Gastroesophageal sphincter (tissue), 4 donors: ENCODE measurements around the gene ZNF496. TPM values are rescaled to one million over a fixed set of nuclear protein-coding genes. Genes with fewer than 3 reads are reported as not detected.
"Not testable (repeated sequence)": the region's sequence is repeated elsewhere in the genome, so short reads cannot be mapped to it uniquely, and the experiment has no call there.

Experiments
- ATAC-seq: fragments of 150-250 bp; one replicate; pipeline ENCODE4 v1.9.1; 2016; ENCODE audit warnings: mild to moderate bottlenecking, moderate library complexity
- H3K27ac ChIP-seq, 4 donors: fragments of 200-600 bp; sonication (generic) in 3 of 4; 1 replicate in 3 of 4; 2 replicates in 1 of 4; pipeline ENCODE4 v1.5.1; 2016 to 2019
- H3K27me3 ChIP-seq: fragments of 200-600 bp; sonication (generic); one replicate; pipeline ENCODE4 v1.5.1; 2019
- H3K36me3 ChIP-seq, 2 donors: fragments of 200-600 bp; sonication (generic); one replicate each; pipeline ENCODE4 v1.5.1; 2019; ENCODE audit warnings: control low read depth in 1 of 2
- H3K4me1 ChIP-seq, 3 donors: fragments of 200-600 bp; sonication (generic); 1 replicate in 2 of 3; 2 replicates in 1 of 3; pipeline ENCODE4 v1.5.1; 2016 to 2019; ENCODE audit warnings: control low read depth in 2 of 3
- H3K4me3 ChIP-seq, 2 donors: fragments of 200-600 bp; sonication (generic); one replicate each; pipeline ENCODE4 v1.5.1; 2019; ENCODE audit warnings: mild to moderate bottlenecking in 1 of 2, moderate library complexity in 1 of 2
- H3K9me3 ChIP-seq, 3 donors: fragments of 200-600 bp; sonication (generic); one replicate each; pipeline ENCODE4 v1.5.1; 2017 to 2019; ENCODE audit warnings: control low read depth in 2 of 3
- EP300 ChIP-seq: sonication (generic); formaldehyde crosslinking; IDR thresholded peaks from one replicate; pipeline ENCODE4 v1.6.1; 2017; ENCODE audit warnings: antibody characterized with exemption, mild to moderate bottlenecking
- POLR2A ChIP-seq, 2 donors: fragments of 450-650 bp; IDR thresholded peaks; one replicate each; pipeline ENCODE4 v1.6.1; 2017; ENCODE audit warnings: antibody characterized with exemption in 2 of 2, mild to moderate bottlenecking in 2 of 2, moderate library complexity in 1 of 2
- POLR2AphosphoS5 ChIP-seq: sonication (generic); formaldehyde crosslinking; IDR thresholded peaks from one replicate; pipeline ENCODE4 v1.6.1; 2017; ENCODE audit warnings: antibody characterized with exemption
- WGBS, 2 donors: methylation state at CpG; one replicate each; pipeline ENCODE4 v1.1.5; 2018; ENCODE audit warnings: low coverage in 1 of 2; 5-methylcytosine and 5-hydroxymethylcytosine counted together
- total RNA-seq, 4 donors: library from RNA; depleted of rRNA; stranded (reverse); fragments of >200 nt; gene quantifications; one replicate each; pipeline ENCODE4 v1.1.0, GENCODE V29; 2016
- TF ChIP-seq, protein P1 (sequence below), 4 experiments: fragments of 200-600 bp in 2 of 4; fragments of 450-650 bp in 2 of 4; sonication (generic) in 1 of 4; IDR thresholded peaks; one replicate each; pipeline ENCODE4 v1.5.1; 2017 to 2019; ENCODE audit warnings: antibody characterized with exemption in 4 of 4, mild to moderate bottlenecking in 2 of 4, moderate library complexity in 2 of 4

The ZNF496 gene
- total RNA-seq, 4 donors from 2014 or later: 27.2 to 44.8 (median 40.6) TPM

DNA sequence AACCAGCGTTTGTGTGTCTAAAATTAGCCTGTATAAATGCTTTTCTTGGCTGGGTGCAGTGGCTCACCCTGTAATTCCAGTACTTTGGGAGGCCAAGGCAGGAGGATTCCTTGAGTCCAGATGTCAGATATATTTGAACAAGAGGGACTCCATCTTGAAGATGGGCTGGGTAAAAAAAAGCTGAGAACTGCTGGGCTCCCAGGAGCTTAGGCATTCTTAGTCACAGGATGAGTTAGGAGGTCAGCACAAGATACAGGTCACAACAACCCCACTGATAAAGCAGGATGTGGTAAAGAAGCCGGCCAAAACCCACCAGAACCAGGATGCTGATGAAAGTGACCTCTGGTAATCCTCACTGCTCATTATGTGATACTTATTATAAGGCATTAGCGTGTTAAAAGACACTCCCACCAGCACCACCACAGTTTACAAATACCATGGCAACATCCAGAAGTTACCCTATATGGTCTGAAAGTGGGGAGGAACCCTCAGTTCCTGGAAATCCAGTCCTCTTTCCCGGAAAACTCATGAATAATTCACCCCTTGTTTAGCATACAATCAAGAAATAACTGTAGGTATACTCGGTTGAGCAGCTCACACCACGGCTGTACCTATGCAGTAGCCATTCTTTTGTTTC lies 36.2 kb upstream of the ZNF496 start:
- no peak for TF ChIP-seq POLR2AphosphoS5
- TF ChIP-seq EP300: no peak
- TF ChIP-seq, protein P1, sequence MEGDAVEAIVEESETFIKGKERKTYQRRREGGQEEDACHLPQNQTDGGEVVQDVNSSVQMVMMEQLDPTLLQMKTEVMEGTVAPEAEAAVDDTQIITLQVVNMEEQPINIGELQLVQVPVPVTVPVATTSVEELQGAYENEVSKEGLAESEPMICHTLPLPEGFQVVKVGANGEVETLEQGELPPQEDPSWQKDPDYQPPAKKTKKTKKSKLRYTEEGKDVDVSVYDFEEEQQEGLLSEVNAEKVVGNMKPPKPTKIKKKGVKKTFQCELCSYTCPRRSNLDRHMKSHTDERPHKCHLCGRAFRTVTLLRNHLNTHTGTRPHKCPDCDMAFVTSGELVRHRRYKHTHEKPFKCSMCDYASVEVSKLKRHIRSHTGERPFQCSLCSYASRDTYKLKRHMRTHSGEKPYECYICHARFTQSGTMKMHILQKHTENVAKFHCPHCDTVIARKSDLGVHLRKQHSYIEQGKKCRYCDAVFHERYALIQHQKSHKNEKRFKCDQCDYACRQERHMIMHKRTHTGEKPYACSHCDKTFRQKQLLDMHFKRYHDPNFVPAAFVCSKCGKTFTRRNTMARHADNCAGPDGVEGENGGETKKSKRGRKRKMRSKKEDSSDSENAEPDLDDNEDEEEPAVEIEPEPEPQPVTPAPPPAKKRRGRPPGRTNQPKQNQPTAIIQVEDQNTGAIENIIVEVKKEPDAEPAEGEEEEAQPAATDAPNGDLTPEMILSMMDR (IDR thresholded peaks at IDR 0.05): no peak
- peaks cover 0 to 5% (median 0%) of the 10 kb centered on the region in 3 donors for H3K4me1 ChIP-seq
- 54 to 59% methylated on average over 5 to 6 of the region's 6 CpGs for WGBS, 2 donors
- peaks cover 83% of the 10 kb centered on the region for H3K27me3 ChIP-seq
- H3K27ac ChIP-seq: no peak overlapping the region
- H3K36me3 ChIP-seq: no peaks in the 10 kb centered on the region
- ATAC-seq: no peak
- no peak overlapping the region for H3K4me3 ChIP-seq
- H3K9me3 ChIP-seq: no peaks in the 10 kb centered on the region

DNA sequence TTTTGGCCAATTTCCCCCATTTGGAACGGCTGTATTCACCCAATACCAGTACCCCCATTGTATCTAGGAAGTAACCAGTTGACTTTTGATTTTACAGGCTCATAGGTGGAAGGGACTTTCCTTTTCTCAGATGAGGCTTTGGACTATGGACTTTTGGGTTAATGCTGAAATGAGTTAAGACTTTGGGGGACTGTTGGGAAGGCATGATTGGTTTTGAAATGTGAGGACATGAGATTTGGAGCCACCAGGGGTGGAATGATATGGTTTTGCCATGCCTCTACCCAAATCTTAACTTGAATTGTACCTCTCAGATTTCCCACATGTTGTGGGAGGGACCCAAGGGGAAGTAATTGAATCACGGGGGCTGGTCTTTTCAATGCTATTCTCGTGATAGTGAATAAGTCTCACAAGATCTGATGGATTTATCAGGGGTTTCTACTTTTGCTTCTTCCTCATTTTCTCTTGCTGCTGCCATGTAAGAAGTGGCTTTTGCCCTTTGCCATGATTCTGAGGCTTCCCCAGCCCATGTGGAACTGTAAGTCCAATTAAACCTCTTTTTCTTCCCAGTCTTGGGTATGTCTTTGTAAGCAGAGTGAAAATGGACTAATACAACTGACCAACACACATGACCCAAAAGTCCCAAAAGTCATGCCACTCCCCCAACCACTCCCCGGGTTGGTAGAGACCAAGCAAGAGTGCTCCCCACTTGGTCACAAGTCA lies 35.4 kb upstream of the ZNF496 start:
- no peak for ATAC-seq
- Histone ChIP-seq H3K27me3 (peaks cover 78% of the 10 kb centered on the region), H3K9me3 (no peaks in the 10 kb centered on the region), H3K27ac (no peak overlapping the region), H3K4me1 (no peaks in the 10 kb centered on the region), H3K4me3 (no peak overlapping the region), H3K36me3 (no peaks in the 10 kb centered on the region)
- no peak for TF ChIP-seq POLR2AphosphoS5
- 68 to 90% methylated on average over 2 of the region's 4 CpGs for WGBS, 2 donors

DNA sequence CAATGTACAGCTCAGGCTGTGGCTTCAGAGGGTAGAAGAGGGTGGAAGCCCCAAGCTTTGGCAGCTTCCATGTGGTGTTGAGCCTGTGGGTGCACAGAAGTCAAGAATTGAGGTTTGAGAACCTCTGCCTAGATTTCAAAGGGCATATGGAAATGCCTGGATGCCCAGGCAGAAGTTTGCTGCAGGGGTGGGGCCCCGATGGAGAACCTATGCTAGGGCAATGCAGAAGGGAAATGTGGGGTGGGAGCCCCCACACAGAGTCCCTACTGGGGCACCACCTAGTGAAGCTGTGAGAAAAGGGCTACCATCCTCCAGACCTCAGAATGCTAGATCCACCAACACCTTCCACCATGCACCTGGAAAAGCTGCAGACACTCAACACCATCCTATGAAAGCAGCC lies 34.7 kb upstream of the ZNF496 start:
- not testable (repeated sequence) for H3K9me3 ChIP-seq, H3K4me1 ChIP-seq, H3K4me3 ChIP-seq, ATAC-seq, H3K27ac ChIP-seq, H3K36me3 ChIP-seq
- WGBS, 2 donors: 86% methylated on average over 1 of the region's 1 CpG; no CpG with 5 or more reads in 1 of the 2 donors
- peaks cover 70% of the 10 kb centered on the region for H3K27me3 ChIP-seq

DNA sequence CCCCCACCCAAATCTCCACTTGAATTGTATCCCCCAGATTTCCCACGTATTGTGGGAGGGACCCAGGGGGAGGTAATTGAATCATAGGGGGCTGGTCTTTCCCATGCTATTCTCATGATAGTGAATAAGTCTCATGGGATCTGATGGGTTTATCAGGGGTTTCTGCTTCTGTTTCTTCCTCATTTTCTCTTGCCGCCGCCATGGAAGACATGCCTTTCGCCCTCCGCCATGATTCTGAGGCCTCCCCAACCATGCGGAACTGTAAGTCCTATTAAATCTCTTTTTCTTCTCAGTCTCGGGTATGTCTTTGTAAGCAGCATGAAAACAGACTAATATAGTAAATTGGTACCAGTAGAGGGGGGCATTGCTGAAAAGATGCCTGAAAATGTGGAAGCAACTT lies 33.4 kb upstream of the ZNF496 start:
- no peak for ATAC-seq
- Histone ChIP-seq H3K36me3 (no peaks in the 10 kb centered on the region), H3K27me3 (peaks cover 60% of the 10 kb centered on the region), H3K9me3 (no peaks in the 10 kb centered on the region), H3K4me3 (no peak overlapping the region), H3K4me1 (peaks cover 0 to 9% (median 0%) of the 10 kb centered on the region in 3 donors), H3K27ac (no peak overlapping the region)
- no peak for TF ChIP-seq POLR2AphosphoS5
- TF ChIP-seq EP300: no peak
- TF ChIP-seq, protein P1 (IDR thresholded peaks at IDR 0.05): no peak
- no peak for TF ChIP-seq POLR2A (IDR thresholded peaks at IDR 0.05)
- 83% methylated on average over 5 of the region's 7 CpGs; no CpG with 5 or more reads in 1 of the 2 donors for WGBS, 2 donors

DNA sequence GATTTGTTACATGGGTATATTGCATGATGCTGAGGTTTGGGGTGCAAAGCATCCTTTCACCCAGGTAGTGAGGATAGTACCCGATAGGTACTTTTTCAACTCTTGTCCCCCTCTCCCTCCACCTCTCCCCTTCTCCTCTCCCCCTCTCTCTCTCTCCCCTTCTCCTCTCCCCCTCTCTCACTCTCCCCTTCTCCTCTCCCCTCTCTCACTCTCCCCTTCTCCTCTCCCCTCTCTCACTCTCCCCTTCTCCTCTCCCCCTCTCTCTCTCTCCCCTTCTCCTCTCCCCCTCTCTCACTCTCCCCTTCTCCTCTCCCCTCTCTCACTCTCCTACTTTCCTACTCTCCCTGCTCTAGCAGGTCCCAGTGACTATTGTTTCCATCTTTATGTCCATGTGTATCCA lies 31.3 kb upstream of the ZNF496 start:
- H3K4me1 ChIP-seq, ATAC-seq: not testable (repeated sequence)
- 92% methylated on average over 1 of the region's 1 CpG; no CpG with 5 or more reads in 1 of the 2 donors for WGBS, 2 donors

DNA sequence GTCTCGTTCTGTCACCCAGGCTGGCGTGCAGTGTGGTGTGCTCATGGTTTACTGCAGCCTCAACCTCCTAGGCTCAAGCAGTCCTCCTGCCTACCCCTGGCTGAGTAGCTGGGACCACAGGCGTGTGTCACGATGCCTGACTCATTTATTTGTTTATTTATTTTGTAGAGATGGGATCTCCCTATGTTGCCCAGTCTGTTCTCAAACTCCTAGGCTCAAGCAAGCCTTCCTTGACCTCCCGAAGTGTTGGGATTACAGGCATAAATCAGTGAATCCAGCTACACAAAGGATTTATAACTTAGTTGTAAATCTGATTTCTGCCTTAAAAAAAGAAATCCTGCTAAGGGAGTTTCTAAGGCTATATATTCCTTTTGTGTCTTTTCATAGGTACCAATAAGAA lies 30.5 kb upstream of the ZNF496 start:
- TF ChIP-seq POLR2A (IDR thresholded peaks at IDR 0.05) (no peak), POLR2AphosphoS5 (no peak), EP300 (no peak)
- TF ChIP-seq, protein P1 (IDR thresholded peaks at IDR 0.05): no peak
- no peak for ATAC-seq
- Histone ChIP-seq H3K27ac (no peak overlapping the region), H3K4me3 (no peak overlapping the region), H3K36me3 (no peaks in the 10 kb centered on the region), H3K27me3 (peaks cover 58% of the 10 kb centered on the region), H3K9me3 (no peaks in the 10 kb centered on the region), H3K4me1 (peaks cover 0 to 9% (median 0%) of the 10 kb centered on the region in 3 donors)
- 83 to 95% methylated on average over 4 to 5 of the region's 5 CpGs for WGBS, 2 donors

More for the DNA sequence above, 31.3 kb upstream of the ZNF496 start:
- H3K4me3 ChIP-seq, H3K9me3 ChIP-seq, H3K27ac ChIP-seq, H3K36me3 ChIP-seq: not testable (repeated sequence)
- peaks cover 59% of the 10 kb centered on the region for H3K27me3 ChIP-seq
